ENCODE data around the gene SLC7A4. TPM values are rescaled to one million over a fixed set of nuclear protein-coding genes. Genes with fewer than 3 reads are reported as not detected.
A peak's percentile ranks its signal among the peaks of the same experiment; 100 is the strongest.

Gene SLC7A4
- total and polyA plus RNA-seq, 12 donors: 0.07 to 0.78 (median 0.17) TPM; not detected in 7

DNA sequence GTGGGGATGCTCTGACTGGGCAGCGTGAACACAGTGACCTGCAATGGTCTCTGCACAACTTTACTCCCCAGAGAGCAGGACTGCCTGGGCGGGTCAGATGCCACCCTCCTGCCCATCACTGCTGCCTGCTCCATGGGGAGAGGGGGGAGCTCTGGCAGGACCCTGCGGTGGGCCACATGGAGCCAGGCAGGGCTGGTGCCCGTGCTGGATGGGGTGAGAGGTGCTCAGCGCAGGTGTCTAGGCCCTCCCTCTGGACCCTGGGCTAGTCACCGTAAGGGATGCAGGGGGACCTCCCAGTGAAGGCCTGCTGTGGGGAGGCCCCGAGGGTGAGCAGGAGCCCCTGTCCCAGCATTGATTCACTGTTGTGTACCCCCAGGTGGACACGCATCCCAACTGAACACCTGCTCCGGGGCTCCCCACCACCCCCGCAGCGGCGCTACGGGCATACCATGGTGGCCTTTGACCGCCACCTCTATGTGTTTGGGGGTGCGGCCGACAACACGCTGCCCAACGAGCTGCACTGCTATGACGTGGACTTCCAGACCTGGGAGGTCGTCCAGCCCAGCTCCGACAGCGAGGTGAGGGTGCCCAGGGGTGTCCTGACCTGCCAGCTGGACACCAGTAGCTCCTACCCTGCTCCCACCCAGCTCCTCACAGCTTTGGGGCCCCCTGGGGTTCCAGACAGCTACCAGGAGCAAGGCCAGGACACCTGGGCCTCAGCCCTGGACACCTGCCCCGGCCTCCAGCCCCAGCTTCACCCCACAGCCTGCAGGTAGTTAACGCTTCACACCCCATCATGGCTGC lies 40.9 kb downstream of the SLC7A4 start:
- WGBS, 2 donors: 93 to 97% methylated on average over 24 of the region's 24 CpGs
- intact Hi-C loops (cut with DNase I): no loop called here
- no peaks in the 10 kb centered on the region for H3K4me1 ChIP-seq
- no peak for DNase-seq
- TF ChIP-seq, protein P1, sequence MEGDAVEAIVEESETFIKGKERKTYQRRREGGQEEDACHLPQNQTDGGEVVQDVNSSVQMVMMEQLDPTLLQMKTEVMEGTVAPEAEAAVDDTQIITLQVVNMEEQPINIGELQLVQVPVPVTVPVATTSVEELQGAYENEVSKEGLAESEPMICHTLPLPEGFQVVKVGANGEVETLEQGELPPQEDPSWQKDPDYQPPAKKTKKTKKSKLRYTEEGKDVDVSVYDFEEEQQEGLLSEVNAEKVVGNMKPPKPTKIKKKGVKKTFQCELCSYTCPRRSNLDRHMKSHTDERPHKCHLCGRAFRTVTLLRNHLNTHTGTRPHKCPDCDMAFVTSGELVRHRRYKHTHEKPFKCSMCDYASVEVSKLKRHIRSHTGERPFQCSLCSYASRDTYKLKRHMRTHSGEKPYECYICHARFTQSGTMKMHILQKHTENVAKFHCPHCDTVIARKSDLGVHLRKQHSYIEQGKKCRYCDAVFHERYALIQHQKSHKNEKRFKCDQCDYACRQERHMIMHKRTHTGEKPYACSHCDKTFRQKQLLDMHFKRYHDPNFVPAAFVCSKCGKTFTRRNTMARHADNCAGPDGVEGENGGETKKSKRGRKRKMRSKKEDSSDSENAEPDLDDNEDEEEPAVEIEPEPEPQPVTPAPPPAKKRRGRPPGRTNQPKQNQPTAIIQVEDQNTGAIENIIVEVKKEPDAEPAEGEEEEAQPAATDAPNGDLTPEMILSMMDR (IDR thresholded peaks at IDR 0.05): no peak
- peaks cover 0 to 93% (median 26%) of the 10 kb centered on the region in 9 donors for H3K36me3 ChIP-seq
- no peak overlapping the region for H3K4me3 ChIP-seq
- no peaks in the 10 kb centered on the region for H3K27me3 ChIP-seq
- ATAC-seq: no peak
- H3K9me3 ChIP-seq: no peaks in the 10 kb centered on the region
- no peak overlapping the region for H3K27ac ChIP-seq

DNA sequence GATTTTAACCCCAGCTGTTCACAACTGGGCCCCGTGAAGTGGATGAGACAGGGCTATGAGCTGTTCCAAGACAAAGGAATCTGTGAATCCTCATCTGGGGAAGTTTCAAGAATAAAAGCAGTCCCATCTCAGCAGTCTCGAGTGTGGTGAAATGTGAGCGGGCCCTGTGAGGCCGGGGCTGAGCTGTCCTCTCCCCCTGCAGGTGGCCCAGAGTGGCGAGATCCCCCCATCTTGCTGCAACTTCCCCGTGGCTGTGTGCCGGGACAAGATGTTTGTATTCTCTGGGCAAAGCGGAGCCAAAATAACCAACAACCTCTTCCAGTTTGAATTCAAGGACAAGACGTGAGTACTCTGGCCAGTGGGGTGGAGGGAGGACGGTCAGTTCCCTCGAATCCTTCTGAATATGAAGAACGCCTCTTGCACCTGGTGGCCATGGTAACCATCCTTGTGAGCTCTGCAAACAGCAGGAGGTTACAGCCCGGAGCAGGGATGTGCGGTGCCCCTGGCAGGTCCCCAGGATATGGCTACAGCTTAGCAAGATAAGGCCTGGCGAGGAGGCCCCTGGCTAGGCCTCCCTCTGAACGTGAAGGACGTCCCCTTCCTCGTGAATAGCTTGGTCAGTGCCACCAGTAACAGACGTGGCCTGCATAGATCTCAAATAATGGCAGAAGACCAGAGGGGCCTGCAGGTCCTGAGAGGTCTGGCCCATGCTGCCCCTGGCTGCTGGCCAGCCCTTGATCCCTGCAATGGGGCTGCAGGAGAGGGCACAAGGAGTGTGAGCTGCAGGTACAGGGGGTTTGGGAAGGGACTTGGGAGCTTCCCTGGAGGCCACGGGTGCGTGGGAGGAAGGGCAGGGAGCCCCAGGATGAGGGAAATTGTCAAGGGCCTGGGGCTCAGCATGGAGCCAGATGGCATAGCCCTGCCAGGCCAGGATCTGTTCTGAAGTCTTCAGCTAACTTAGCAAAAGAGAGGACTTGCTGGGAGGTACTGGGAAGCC lies 41.9 kb downstream of the SLC7A4 start:
- Histone ChIP-seq H3K4me1 (no peaks in the 10 kb centered on the region), H3K9me3 (no peaks in the 10 kb centered on the region), H3K36me3 (peaks cover 0 to 93% (median 23%) of the 10 kb centered on the region in 9 donors), H3K27ac (no peak overlapping the region), H3K27me3 (no peaks in the 10 kb centered on the region), H3K4me3 (no peak overlapping the region)
- DNase-seq (no peak), ATAC-seq (no peak)
- 77% methylated on average over 21 of the region's 21 CpGs for whole genome bisulfite sequencing, 2 donors
- TF ChIP-seq, protein P1 (IDR thresholded peaks at IDR 0.05): no peak
- intact Hi-C loops (cut with DNase I): no loop called here

DNA sequence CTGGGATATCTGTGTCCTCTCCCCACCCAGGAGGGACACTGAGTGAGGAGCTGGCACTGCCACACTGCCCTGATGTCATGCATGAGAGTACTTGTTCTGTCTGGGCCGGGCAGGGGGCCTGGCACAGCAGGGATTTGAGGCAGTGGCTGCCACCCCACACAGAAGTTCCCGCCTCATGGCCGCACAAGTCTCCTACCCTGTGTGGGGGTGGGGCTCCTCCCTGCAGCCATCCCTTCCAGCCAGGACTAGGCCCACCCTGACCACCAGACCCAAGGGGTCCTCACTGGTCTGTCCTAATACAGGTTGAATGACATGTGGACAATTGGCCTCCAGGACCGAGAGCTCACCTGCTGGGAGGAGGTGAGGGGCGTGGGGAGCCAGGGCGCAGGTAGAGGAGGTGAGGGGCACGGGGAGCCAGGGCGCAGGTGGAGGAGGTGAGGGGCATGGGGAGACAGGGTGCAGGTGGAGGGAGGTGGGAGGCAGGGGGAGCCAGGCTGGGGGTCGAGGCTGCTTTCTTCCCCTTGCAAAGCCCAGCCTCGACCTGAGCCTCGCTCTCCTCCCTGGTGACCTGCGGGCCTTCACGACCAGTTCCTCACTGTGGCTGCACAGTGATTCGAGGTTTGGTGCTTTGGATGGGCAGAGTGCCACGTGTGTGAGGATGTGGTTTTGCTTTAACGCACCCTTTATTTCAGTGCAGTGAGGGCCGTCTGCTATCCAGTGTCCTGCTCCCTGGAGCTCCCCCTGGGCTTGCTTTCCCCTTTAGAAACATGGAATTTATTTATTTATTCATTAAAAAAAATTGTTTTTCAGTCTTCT lies 42.8 kb downstream of the SLC7A4 start:
- intact Hi-C loops (cut with DNase I): loop anchor here in 3 of 10 donors (10.0 kb wide), 3 partner anchors 55 to 105 kb away; partner anchors contain the start of genes CRKL (in 2 of the 3) and LRRC74B (in 1 of the 3)
- Histone ChIP-seq H3K4me1 (no peaks in the 10 kb centered on the region), H3K27me3 (no peaks in the 10 kb centered on the region), H3K27ac (no peak overlapping the region), H3K9me3 (no peaks in the 10 kb centered on the region), H3K4me3 (no peak overlapping the region), H3K36me3 (peaks cover 0 to 91% (median 23%) of the 10 kb centered on the region in 9 donors)
- ATAC-seq (peak in 1 of 8 donors; percentile 22), DNase-seq (no peak)
- 66 to 77% methylated on average over 16 to 17 of the region's 17 CpGs for WGBS, 2 donors
- TF ChIP-seq, protein P1 (IDR thresholded peaks at IDR 0.05): no peak
